ENCODE measurements around the gene HIPK3. TPM values are rescaled to one million over a fixed set of nuclear protein-coding genes. Genes with fewer than 3 reads are reported as not detected.
"Not testable (repeated sequence)": the region's sequence is repeated elsewhere in the genome, so short reads cannot be mapped to it uniquely, and the experiment has no call there.

HIPK3 gene
- total and polyA plus RNA-seq, 11 donors, result 26.3 to 298 (median 250) TPM

DNA sequence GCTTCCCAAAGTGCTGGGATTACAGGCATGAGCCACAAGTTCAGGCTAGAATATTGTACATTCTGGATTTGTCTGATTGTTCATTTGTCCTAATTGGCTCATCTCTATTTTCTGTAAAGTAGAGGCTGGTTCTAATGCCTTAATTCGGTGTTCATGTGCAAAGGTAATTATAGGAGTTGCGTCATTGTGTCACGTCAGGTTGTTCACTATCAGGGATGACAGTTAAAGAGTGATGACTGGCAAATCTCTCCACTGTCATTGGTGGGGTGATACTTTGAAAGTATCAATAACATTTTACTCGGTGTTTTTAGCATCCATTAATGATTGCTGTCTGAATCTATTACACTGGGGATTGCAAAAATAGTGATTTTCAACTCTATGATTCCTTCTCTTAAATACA lies 103.5 kb downstream of the HIPK3 start:
- 71 to 80% (median 75%) methylated on average over 4 of the region's 4 CpGs for WGBS, 4 donors
- TF ChIP-seq CTCF (IDR thresholded peaks at IDR 0.05), result no peak
- TF ChIP-seq POLR2A (IDR thresholded peaks at IDR 0.05), result no peak
- Histone ChIP-seq H3K27me3 (no peaks in the 10 kb centered on the region), H3K36me3 (peaks cover 0 to 19% (median 11%) of the 10 kb centered on the region in 9 donors), H3K9me3 (no peaks in the 10 kb centered on the region), H3K4me1 (peaks cover 0 to 15% (median 2%) of the 10 kb centered on the region in 12 donors), H3K4me3 (no peak overlapping the region), H3K27ac (no peak overlapping the region)
- intact Hi-C loops (cut with DNase I), result loop anchor here (5.0 to 10.0 kb wide), 7 partner anchors 184 to 472 kb away; partner anchors contain the start of gene CD59 (in 3 of the 10)
- ATAC-seq (no peak), DNase-seq (no peak)

DNA sequence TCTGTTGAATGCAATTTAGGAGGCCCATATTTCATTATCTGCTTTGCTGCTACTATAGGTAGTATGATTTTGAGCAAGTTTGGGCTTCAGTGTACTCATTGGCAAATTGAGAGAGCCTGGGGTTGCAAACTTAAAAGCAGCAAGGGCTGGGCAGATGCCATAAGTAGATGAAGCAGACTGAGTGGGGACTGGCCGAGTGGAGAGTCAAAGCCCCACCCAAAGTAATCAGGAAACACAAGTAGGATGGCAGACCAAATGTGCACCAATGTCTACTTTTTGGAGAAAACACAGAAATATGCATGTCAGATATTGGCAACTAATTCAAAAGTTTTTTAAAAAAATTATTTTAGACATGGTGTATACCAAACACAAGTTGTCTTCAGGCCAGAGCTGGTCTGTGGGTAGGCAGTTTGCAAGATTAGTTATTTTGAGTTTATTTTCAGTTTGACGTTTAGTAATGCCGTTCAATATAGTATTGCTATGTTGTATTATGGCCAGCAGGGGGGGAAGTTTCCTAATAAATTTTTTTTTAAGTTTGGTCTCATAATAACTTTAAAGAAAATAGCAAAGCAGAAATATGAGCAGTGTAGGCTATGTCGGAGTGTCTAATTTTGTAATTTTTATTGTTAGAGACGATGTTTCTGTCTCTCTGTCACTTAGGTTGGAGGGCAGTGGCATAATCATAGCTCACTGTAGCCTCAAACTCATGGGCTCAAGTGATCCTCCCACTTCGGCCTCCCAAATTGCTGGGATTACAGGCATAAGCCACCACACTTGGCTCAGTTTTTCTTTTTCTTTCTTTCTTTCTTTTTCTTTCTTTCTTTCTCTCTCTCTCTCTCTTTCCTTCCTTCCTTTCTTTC lies 105.1 kb downstream of the HIPK3 start:
- no peak overlapping the region for H3K27ac ChIP-seq
- intact Hi-C loops (cut with DNase I), result loop anchor here (1.0 to 10.0 kb wide), 10 partner anchors 183 to 470 kb away; partner anchors contain the start of gene CD59 (in 3 of the 10)
- no peak for DNase-seq
- no peaks in the 10 kb centered on the region for H3K9me3 ChIP-seq
- peak; percentile 62 to 86 (median 76) for TF ChIP-seq CTCF (IDR thresholded peaks at IDR 0.05)
- no peak for TF ChIP-seq POLR2A (IDR thresholded peaks at IDR 0.05)
- ATAC-seq, result peak in 3 of 4 donors; percentile 20 to 48 (median 33)
- peaks cover 0 to 15% (median 2%) of the 10 kb centered on the region in 12 donors for H3K4me1 ChIP-seq
- peaks cover 0 to 4% (median 0%) of the 10 kb centered on the region in 9 donors for H3K36me3 ChIP-seq
- 21 to 28% (median 23%) methylated on average over 6 of the region's 6 CpGs for WGBS, 4 donors
- no peaks in the 10 kb centered on the region for H3K27me3 ChIP-seq
- no peak overlapping the region for H3K4me3 ChIP-seq

GRCh38 chr11:33366918-33367317 lies 109.7 kb downstream of the HIPK3 start:
- 85 to 100% (median 89%) methylated on average over 2 of the region's 2 CpGs for WGBS, 4 donors
- Histone ChIP-seq H3K27me3 (no peaks in the 10 kb centered on the region), H3K27ac (no peak overlapping the region), H3K4me3 (no peak overlapping the region), H3K9me3 (no peaks in the 10 kb centered on the region), H3K36me3 (no peaks in the 10 kb centered on the region), H3K4me1 (peaks cover 0 to 4% (median 0%) of the 10 kb centered on the region in 12 donors)
- DNase-seq (no peak), ATAC-seq (no peak)
- intact Hi-C loops (cut with DNase I), result loop anchor here in 5 of 10 donors (5.0 to 10.0 kb wide), 6 partner anchors 178 to 460 kb away; no protein-coding TSS in a partner anchor
- no peak for TF ChIP-seq CTCF (IDR thresholded peaks at IDR 0.05)
- TF ChIP-seq POLR2A (IDR thresholded peaks at IDR 0.05), result no peak

DNA sequence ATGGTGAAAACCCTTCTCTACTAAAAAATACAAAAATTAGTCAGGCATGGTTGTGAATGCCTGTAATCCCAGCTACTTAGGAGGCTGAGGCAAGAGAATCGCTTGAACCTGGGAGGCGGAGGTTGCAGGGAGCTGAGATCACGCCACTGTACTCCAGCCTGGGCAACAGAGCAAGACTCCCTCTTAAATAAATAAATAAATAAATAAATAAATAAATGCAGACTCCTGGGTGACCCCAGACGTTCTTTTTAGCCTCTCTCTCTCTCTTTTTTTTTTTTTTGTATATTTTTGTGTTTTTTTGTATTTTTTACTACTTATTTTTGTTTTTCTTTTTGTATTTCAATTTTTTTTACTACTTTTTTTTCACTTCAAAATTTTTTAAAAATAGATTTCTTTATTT lies 111.3 kb downstream of the HIPK3 start:
- ATAC-seq, H3K36me3 ChIP-seq, DNase-seq, H3K4me3 ChIP-seq, H3K9me3 ChIP-seq, H3K27ac ChIP-seq, H3K27me3 ChIP-seq, H3K4me1 ChIP-seq: not testable (repeated sequence)
- WGBS, 4 donors, result 91 to 96% (median 94%) methylated on average over 4 of the region's 4 CpGs
- intact Hi-C loops (cut with DNase I), result loop anchor here in 5 of 10 donors (5.0 to 10.0 kb wide), 6 partner anchors 176 to 459 kb away; no protein-coding TSS in a partner anchor

All from heart left ventricle (tissue), 16 donors.